Epithelial cell of esophagus (primary cell): Measurements from ENCODE around the gene ARFGEF2.

Source experiments
- DNase-seq: peaks from one replicate; pipeline ENCODE4 v3.0.0; 2010; ENCODE audit warnings: low read depth
- H3K4me3 ChIP-seq: 2 replicates; pipeline ENCODE4 v1.5.1; 2011; ENCODE audit warnings: mild to moderate bottlenecking, low read length, control low read depth
- TF ChIP-seq, protein P1 (sequence below): IDR thresholded peaks from 2 replicates; pipeline ENCODE4 v1.5.1; 2011; ENCODE audit warnings: low read depth, mild to moderate bottlenecking, low read length, control low read depth, inconsistent platforms; ENCODE audit not compliant: insufficient read depth; ENCODE audit errors: missing control alignments

ARFGEF2 gene

DNA sequence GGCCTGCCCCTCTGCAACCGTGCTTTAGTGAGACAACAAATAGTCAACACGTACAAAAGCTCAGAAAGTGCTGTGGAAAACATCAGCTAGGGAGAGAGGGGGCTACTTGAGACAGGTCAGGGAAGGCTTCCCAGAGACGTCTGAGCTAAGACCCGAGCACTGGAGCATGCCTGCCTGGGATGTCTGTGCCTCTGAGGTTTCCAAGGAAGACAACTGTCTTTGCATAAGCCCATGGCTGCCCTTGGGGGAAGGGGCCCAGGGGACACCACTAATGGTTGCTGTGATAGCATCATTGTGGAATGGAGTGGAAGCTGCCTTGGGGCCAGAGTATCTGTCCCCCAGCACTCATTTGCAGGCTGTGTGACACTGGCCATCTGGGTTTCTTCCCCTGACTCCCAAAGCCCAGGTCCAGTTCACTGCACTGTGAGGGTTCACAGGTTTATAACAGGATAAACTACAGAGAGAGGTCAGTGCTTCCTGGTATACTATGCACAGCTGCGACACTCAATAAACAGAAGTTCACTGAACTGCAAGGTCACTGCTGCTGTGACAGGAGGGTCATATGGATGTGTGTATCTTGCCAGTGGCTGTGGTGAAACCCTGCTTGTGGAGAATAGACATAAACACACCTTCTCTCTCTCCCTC lies 1.5 kb upstream of the ARFGEF2 start:
- no peak overlapping the region for H3K4me3 ChIP-seq
- TF ChIP-seq, protein P1, sequence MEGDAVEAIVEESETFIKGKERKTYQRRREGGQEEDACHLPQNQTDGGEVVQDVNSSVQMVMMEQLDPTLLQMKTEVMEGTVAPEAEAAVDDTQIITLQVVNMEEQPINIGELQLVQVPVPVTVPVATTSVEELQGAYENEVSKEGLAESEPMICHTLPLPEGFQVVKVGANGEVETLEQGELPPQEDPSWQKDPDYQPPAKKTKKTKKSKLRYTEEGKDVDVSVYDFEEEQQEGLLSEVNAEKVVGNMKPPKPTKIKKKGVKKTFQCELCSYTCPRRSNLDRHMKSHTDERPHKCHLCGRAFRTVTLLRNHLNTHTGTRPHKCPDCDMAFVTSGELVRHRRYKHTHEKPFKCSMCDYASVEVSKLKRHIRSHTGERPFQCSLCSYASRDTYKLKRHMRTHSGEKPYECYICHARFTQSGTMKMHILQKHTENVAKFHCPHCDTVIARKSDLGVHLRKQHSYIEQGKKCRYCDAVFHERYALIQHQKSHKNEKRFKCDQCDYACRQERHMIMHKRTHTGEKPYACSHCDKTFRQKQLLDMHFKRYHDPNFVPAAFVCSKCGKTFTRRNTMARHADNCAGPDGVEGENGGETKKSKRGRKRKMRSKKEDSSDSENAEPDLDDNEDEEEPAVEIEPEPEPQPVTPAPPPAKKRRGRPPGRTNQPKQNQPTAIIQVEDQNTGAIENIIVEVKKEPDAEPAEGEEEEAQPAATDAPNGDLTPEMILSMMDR, result no peak
- DNase-seq, result no peak

DNA sequence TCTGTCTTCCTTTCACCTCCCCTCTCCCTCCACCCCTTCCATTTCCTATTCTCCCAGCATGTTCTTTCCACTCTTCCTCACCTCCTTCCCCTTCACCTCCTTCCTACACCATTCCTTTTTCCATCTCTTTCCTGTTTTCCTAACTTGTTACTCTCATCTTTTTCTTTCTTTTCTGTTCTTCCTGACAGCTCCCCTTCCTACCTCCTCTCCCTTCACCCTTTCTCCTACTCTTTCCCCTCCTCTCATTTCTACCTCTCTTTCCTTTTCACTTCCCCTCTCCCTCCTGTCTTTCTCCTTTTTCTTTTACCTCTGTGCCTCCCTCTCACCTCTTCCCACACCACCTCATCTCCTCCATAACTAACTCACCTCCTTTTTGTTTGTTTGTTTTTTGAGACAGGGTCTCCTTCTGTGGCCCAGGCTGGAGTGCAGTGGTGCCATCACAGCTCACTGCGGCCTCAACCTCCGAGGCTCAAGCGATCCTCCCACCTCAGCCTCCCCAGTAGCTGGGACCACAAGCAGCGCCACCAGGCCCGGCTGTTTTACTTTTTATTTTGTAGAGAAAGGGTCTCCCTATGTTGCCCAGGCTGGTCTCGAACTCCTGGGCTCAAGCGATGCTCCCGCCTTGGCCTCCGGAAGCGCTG lies 864 bp upstream of the ARFGEF2 start:
- DNase-seq, result no peak
- H3K4me3 ChIP-seq, result peak overlapping the region; percentile 92
- TF ChIP-seq, protein P1, result no peak

- TF ChIP-seq, protein P1, result no peak
- H3K4me3 ChIP-seq, result peak overlapping the region; percentile 92
- peak; percentile 66 for DNase-seq
Measured at GRCh38 chr20:48921883-48922820, 641 bp downstream of the ARFGEF2 start.

GRCh38 chr20:48923149-48923718 lies 1.7 kb downstream of the ARFGEF2 start:
- TF ChIP-seq, protein P1, result no peak
- DNase-seq, result no peak
- peak overlapping the region; percentile 92 for H3K4me3 ChIP-seq

DNA sequence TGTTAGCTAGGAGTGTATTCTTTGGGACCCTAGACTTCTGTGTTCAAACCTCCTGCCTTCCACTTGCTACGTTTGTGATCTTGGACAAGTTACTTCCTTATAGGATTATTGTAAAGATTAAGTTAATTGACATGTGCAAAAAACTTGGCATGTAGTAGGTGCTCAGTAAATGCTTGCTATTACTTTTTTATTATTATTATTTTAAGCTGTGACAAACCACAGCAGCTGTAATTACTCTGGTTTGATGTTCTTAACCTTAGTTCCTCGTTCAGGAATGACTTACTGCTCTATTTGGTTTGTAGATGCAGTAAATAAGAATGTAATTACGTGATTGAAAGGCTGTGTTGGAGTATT lies 3.2 kb downstream of the ARFGEF2 start:
- DNase-seq, result no peak
- H3K4me3 ChIP-seq, result no peak overlapping the region
- TF ChIP-seq, protein P1, result no peak

- no peak for DNase-seq
- no peak overlapping the region for H3K4me3 ChIP-seq
- TF ChIP-seq, protein P1, result no peak
Measured at GRCh38 chr20:48926267-48926666, 4.8 kb downstream of the ARFGEF2 start.
